Liver (tissue), 3 donors: Measurements from ENCODE around the gene SMIM13.

Source experiments
- CTCF ChIP-seq: fragments of 150-350 bp; IDR thresholded peaks from 2 replicates; pipeline ENCODE4 v1.5.1; 2017; ENCODE audit warnings: improper control_type of control experiment, low read depth, low read length; ENCODE audit not compliant: missing input control
- EGR1 ChIP-seq, 2 donors: IDR thresholded peaks; 2 replicates each; pipeline ENCODE4 v1.6.1; 2016 to 2018; ENCODE audit warnings: antibody characterized with exemption in 2 of 2, low read depth in 2 of 2
- MAX ChIP-seq: IDR thresholded peaks from 2 replicates; pipeline ENCODE4 v1.6.1; 2016; ENCODE audit warnings: antibody characterized with exemption
- RAD21 ChIP-seq, 2 donors: IDR thresholded peaks; 2 replicates each; pipeline ENCODE4 v1.6.1; 2016; ENCODE audit warnings: antibody characterized with exemption in 2 of 2, mild to moderate bottlenecking in 2 of 2
- TAF1 ChIP-seq: conservative IDR thresholded peaks from 2 replicates; pipeline ENCODE4 v1.6.1; 2016; ENCODE audit warnings: antibody characterized with exemption, mild to moderate bottlenecking
- YY1 ChIP-seq: IDR thresholded peaks from 2 replicates; pipeline ENCODE4 v1.6.1; 2016; ENCODE audit warnings: antibody characterized with exemption, mild to moderate bottlenecking
- ZBTB33 ChIP-seq: IDR thresholded peaks from 2 replicates; pipeline ENCODE4 v1.6.1; 2016; ENCODE audit warnings: antibody characterized with exemption
- donor health status: healthy.
- donor health status: healthy.

- TF ChIP-seq CTCF (no peak), YY1 (no peak), MAX (no peak), RAD21 (IDR thresholded peaks at IDR 0.05) (no peak), ZBTB33 (no peak), TAF1 (no peak), EGR1 (IDR thresholded peaks at IDR 0.05; ENCODE audit: low read depth in 2 of 2) (no peak)
These were observed 2.5 kb downstream of the SMIM13 start for GRCh38 chr6:11096109-11096508.
